GM12878 (cell line): Measurements from ENCODE around the gene TTYH3. TPM values are rescaled to one million over a fixed set of nuclear protein-coding genes. Genes with fewer than 3 reads are reported as not detected.

ENCODE experiments used
- ATAC-seq: fragments of 200-7000 bp; cut with Tn5 transposase; 3 replicates; pipeline ENCODE4 v1.9.1; 2020; ENCODE audit warnings: mild to moderate bottlenecking, moderate library complexity
- BruUV-seq: library from RNA; stranded (reverse); fragments of 400-500 nt; replicated peaks from 2 replicates; lab custom pipeline; 2021; lab: Mats Ljungman, UMichigan
- CTCF ChIA-PET: fragments of 300-600 bp; sonication (Branson Sonifier 250); formaldehyde crosslinking; extraction: SDS; loops from one replicate; lab custom pipeline; 2021; ENCODE audit warnings: inconsistent platforms; lab: Yijun Ruan, JAX
- POLR2A ChIA-PET: fragments of 350-600 bp; formaldehyde crosslinking; extraction: SDS; loops from one replicate; lab custom pipeline; 2021; ENCODE audit warnings: inconsistent platforms; lab: Charles Lee
- RAD21 ChIA-PET: fragments of 300-600 bp; sonication (Branson Sonifier 250); formaldehyde crosslinking; loops from one replicate; lab custom pipeline; 2023; ENCODE audit warnings: antibody characterized with exemption; ENCODE audit not compliant: unreplicated experiment; lab: Charles Lee
- SMC1A ChIA-PET: fragments of 300-600 bp; sonication (Branson Sonifier 250); formaldehyde crosslinking; loops from one replicate; lab custom pipeline; 2023; ENCODE audit not compliant: unreplicated experiment, uncharacterized antibody; lab: Charles Lee
- DNase-seq: peaks from one replicate; pipeline ENCODE4 v3.0.0-alpha.2; 2011; ENCODE audit warnings: low read depth, low spot score
- FAIRE-seq: peaks from 3 replicates; lab custom pipeline; 2011; peaks lifted over from hg19 to GRCh38; lab: Jason Lieb, UNC
- H2AFZ ChIP-seq: 2 replicates; pipeline ENCODE4 v1.6.0; 2011; ENCODE audit warnings: low read depth, low read length, control low read depth; ENCODE audit not compliant: control insufficient read depth
- H3K27ac ChIP-seq: 2 replicates; pipeline ENCODE4 v1.5.1; 2011; ENCODE audit warnings: control low read depth; ENCODE audit not compliant: control insufficient read depth, insufficient read depth
- H3K27me3 ChIP-seq, 2 experiments: replicated peaks in 1 of 2; 2 replicates each; pipeline versions ENCODE4 v1.6.0 to v1.6.1; 2011; ENCODE audit warnings: low read length in 1 of 2; ENCODE audit not compliant: control insufficient read depth in 2 of 2, insufficient read depth in 2 of 2
- H3K36me3 ChIP-seq, 2 experiments: 2 replicates each; pipeline ENCODE4 v1.5.1; 2011; ENCODE audit warnings: low read length in 1 of 2; ENCODE audit not compliant: control insufficient read depth in 2 of 2, insufficient read depth in 2 of 2
- H3K4me1 ChIP-seq: 2 replicates; pipeline ENCODE4 v1.6.1; 2011; ENCODE audit warnings: mild to moderate bottlenecking, low read length, moderate library complexity, mixed read lengths; ENCODE audit not compliant: control insufficient read depth, insufficient read depth
- H3K4me2 ChIP-seq: 2 replicates; pipeline ENCODE4 v1.6.0; 2011; ENCODE audit warnings: control low read depth; ENCODE audit not compliant: control insufficient read depth, insufficient read depth
- H3K4me3 ChIP-seq: fragments of 200-600 bp; sonication (generic); 2 replicates; pipeline ENCODE4 v1.5.1; 2016
- H3K79me2 ChIP-seq: 2 replicates; pipeline ENCODE4 v1.6.0; 2011; ENCODE audit warnings: low read length; ENCODE audit not compliant: control insufficient read depth, insufficient read depth
- H3K9ac ChIP-seq: 2 replicates; pipeline ENCODE4 v1.8.0; 2011; ENCODE audit warnings: low read length, control low read depth, mixed read lengths; ENCODE audit not compliant: control insufficient read depth, insufficient read depth
- H3K9me3 ChIP-seq: replicated peaks from 3 replicates; pipeline ENCODE4 v1.5.1; 2011; ENCODE audit warnings: mild to moderate bottlenecking, low read length; ENCODE audit not compliant: control insufficient read depth, insufficient read depth
- H4K20me1 ChIP-seq: 2 replicates; pipeline ENCODE4 v1.6.0; 2011; ENCODE audit not compliant: control insufficient read depth, insufficient read depth
- CBX5 ChIP-seq: sonication (generic); IDR thresholded peaks from 2 replicates; pipeline ENCODE4 v1.6.1; 2016; ENCODE audit warnings: low read depth, moderate library complexity, mild to moderate bottlenecking, inconsistent platforms
- POLR2A ChIP-seq: IDR thresholded peaks from 2 replicates; pipeline ENCODE4 v1.6.1; 2011; ENCODE audit warnings: low read depth, mild to moderate bottlenecking, low read length
- ZBTB33 ChIP-seq: fragments of 450-650 bp; IDR thresholded peaks from 2 replicates; pipeline ENCODE4 v1.6.1; 2017; ENCODE audit warnings: mild to moderate bottlenecking
- WGBS: methylation state at CpG from one replicate; pipeline ENCODE4 v1.1.6; 2016; ENCODE audit warnings: low lambda C conversion rate; ENCODE audit not compliant: insufficient replicate concordance, insufficient coverage; ENCODE audit errors: missing lambda C conversion rate; 5-methylcytosine and 5-hydroxymethylcytosine counted together
- in situ Hi-C: fragments of 300-500 bp; cut with MboI; formaldehyde crosslinking; loops from 9 replicates; pipeline ENCODE4 v1.14.3; 2018; ENCODE audit warnings: mixed read lengths
- intact Hi-C: fragments of 100-400 bp; cut with micrococcal nuclease; formaldehyde crosslinking; loops from one replicate; pipeline ENCODE4 v1.14.2; 2022; ENCODE audit not compliant: unreplicated experiment
- polyA plus RNA-seq, 11 experiments: library from polyadenylated mRNA; depleted of rRNA in 4 of 11; unstranded in 6 of 11; stranded (reverse) in 5 of 11; fragments of >200 nt; fragmentation: Nextera tagmentation in 4 of 11; fragmentation: Illumina TruSeq in 1 of 11; extraction: Ambion mirVana in 4 of 11; extraction: Trizol in 1 of 11; gene quantifications; 1 replicate in 1 of 11; 2 replicates in 10 of 11; pipeline versions ENCODE4 v1.2.1 to v1.2.3, GENCODE V29; 2011 to 2016; ENCODE audit warnings: inconsistent platforms in 2 of 11, missing spikeins in 2 of 11, low read depth in 1 of 11
- total RNA-seq, 4 experiments: library from RNA; depleted of rRNA in 3 of 4; stranded (reverse); fragments of >200 nt in 3 of 4; fragmentation: Illumina TruSeq in 1 of 4; extraction: Trizol in 1 of 4; gene quantifications; 2 replicates each; pipeline versions ENCODE4 v1.2.1 to v1.2.3, GENCODE V29; 2013 to 2021

TTYH3 gene
- total and polyA plus RNA-seq, 10 of the 15 experiments (the other 5 are each of a cell fraction or from before 2014, with no cell fraction given) = 0.79 to 71.4 (median 10.5) TPM

- CTCF ChIA-PET = interaction anchor here (1.0 to 1.8 kb wide), 4 partner anchors 42 to 146 kb away, joined by 3 to 6 read pairs (median 4); no protein-coding TSS in a partner anchor
- SMC1A ChIA-PET = interaction anchor here (0.7 to 11.6 kb wide), 6 partner anchors 14 to 203 kb away, joined by 3 to 113 read pairs (median 9); no protein-coding TSS in a partner anchor
- Histone ChIP-seq H3K79me2 (no peaks in the 10 kb centered on the region), H3K27me3 (no peaks in the 10 kb centered on the region), H3K27ac (no peak overlapping the region), H3K9ac (no peak overlapping the region), H2AFZ (no peak overlapping the region), H3K9me3 (no peaks in the 10 kb centered on the region), H4K20me1 (no peaks in the 10 kb centered on the region), H3K4me3 (no peak overlapping the region), H3K4me2 (no peak overlapping the region), H3K4me1 (peaks cover 54% of the 10 kb centered on the region), H3K36me3 (peaks cover 0 to 2% of the 10 kb centered on the region in 2 experiments; a peak in 1 of 4 replicates)
- intact Hi-C loops = loop anchor here (5.0 kb wide), 1 partner anchor 129 kb away; the partner anchor contains the start of gene GNA12
- BruUV-seq = no TSS peak
- POLR2A ChIA-PET = interaction anchor here (0.8 to 1.2 kb wide), 2 partner anchors 14 to 89 kb away, joined by 4 read pairs; no protein-coding TSS in a partner anchor
- in situ Hi-C loops = loop anchor here (5.0 kb wide), 1 partner anchor 46 kb away; no protein-coding TSS in a partner anchor
- FAIRE-seq = no peak
- RAD21 ChIA-PET = interaction anchor here (0.5 to 2.8 kb wide), 2 partner anchors 15 to 52 kb away, joined by 3 to 11 read pairs; no protein-coding TSS in a partner anchor
- no peak for ATAC-seq
- 74% methylated on average over 13 of the region's 13 CpGs for WGBS
- no peak for DNase-seq
- TF ChIP-seq ZBTB33 = peak; percentile 45; the same call in 1 of the 2 replicates
- TF ChIP-seq POLR2A = no peak
- TF ChIP-seq CBX5 = no peak
These were observed 81.6 kb downstream of the TTYH3 start for GRCh38 chr7:2713370-2713769.
